SIG-M5 treated with dmso at 0.1 percent for 504 hours (cell line): ENCODE measurements around the gene TCERG1L.
"Not testable (repeated sequence)": the region's sequence is repeated elsewhere in the genome, so short reads cannot be mapped to it uniquely, and the experiment has no call there.

Experiments used
- DNase-seq: peaks from one replicate; lab custom pipeline; 2025; ENCODE audit not compliant: unreplicated experiment; lab: John Stamatoyannopoulos, UW

TCERG1L gene

GRCh38 chr10:131147301-131147975 lies 164.1 kb downstream of the TCERG1L start:
- no peak for DNase-seq

- DNase-seq = no peak
These were observed 164.7 kb downstream of the TCERG1L start for GRCh38 chr10:131146790-131147189.

- no peak for DNase-seq
These were observed 165.8 kb downstream of the TCERG1L start for GRCh38 chr10:131145756-131146155.

- DNase-seq = no peak
These were observed 166.7 kb downstream of the TCERG1L start for GRCh38 chr10:131144711-131145375.

- DNase-seq = no peak
These were observed 167.3 kb downstream of the TCERG1L start for GRCh38 chr10:131144196-131144595.

- no peak for DNase-seq
These were observed 167.9 kb downstream of the TCERG1L start for GRCh38 chr10:131143425-131144165.

GRCh38 chr10:131142517-131143380 lies 168.8 kb downstream of the TCERG1L start:
- no peak for DNase-seq

GRCh38 chr10:131141645-131142516 lies 169.6 kb downstream of the TCERG1L start:
- DNase-seq = no peak

GRCh38 chr10:131141207-131141606 lies 170.3 kb downstream of the TCERG1L start:
- no peak for DNase-seq

GRCh38 chr10:131140606-131141005 lies 170.9 kb downstream of the TCERG1L start:
- DNase-seq = no peak

- no peak for DNase-seq
These were observed 174.3 kb downstream of the TCERG1L start for GRCh38 chr10:131137223-131137622.

- not testable (repeated sequence) for DNase-seq
These were observed 175.2 kb downstream of the TCERG1L start for GRCh38 chr10:131136336-131136735.

GRCh38 chr10:131135716-131136115 lies 175.8 kb downstream of the TCERG1L start:
- no peak for DNase-seq

- no peak for DNase-seq
These were observed 176.9 kb downstream of the TCERG1L start for GRCh38 chr10:131134651-131135050.

- DNase-seq = no peak
These were observed 177.4 kb downstream of the TCERG1L start for GRCh38 chr10:131134001-131134576.

- DNase-seq = no peak
These were observed 178.8 kb downstream of the TCERG1L start for GRCh38 chr10:131132681-131133080.

GRCh38 chr10:131131726-131132591 lies 179.6 kb downstream of the TCERG1L start:
- DNase-seq = no peak

GRCh38 chr10:131130025-131130424 lies 181.5 kb downstream of the TCERG1L start:
- DNase-seq = no peak

GRCh38 chr10:131129544-131129943 lies 182.0 kb downstream of the TCERG1L start:
- no peak for DNase-seq
